ENCODE results near the gene RAB11FIP3. TPM values are rescaled to one million over a fixed set of nuclear protein-coding genes. Genes with fewer than 3 reads are reported as not detected.
"Not testable (repeated sequence)": the region's sequence is repeated elsewhere in the genome, so short reads cannot be mapped to it uniquely, and the experiment has no call there.

The RAB11FIP3 gene
- total and polyA plus RNA-seq, 8 donors: 28.1 to 64.0 (median 54.0) TPM

- TF ChIP-seq CTCF (IDR thresholded peaks at IDR 0.05): no peak
- Histone ChIP-seq H3K27me3 (no peaks in the 10 kb centered on the region), H3K27ac (peak overlapping the region; percentile 39 to 79), H3K4me3 (peak overlapping the region; percentile 77 to 99), H3K4me1 (peaks cover 18 to 46% of the 10 kb centered on the region in 2 donors), H3K9me3 (no peaks in the 10 kb centered on the region), H3K36me3 (peaks cover 0 to 16% of the 10 kb centered on the region in 2 donors)
- intact Hi-C loops (cut with DNase I): no loop called here
- ATAC-seq (peak; percentile 11), DNase-seq (peak in 1 of 4 donors; percentile 89)
Observed at GRCh38 chr16:381012-381788, 44.2 kb upstream of the RAB11FIP3 start.

- H3K4me3 ChIP-seq: peak within 1 kb of the TSS; percentile 77 to 99
- no peaks in the 10 kb centered on the region for H3K27me3 ChIP-seq
- peaks cover 18 to 46% of the 10 kb centered on the region in 2 donors for H3K4me1 ChIP-seq
- H3K9me3 ChIP-seq: no peaks in the 10 kb centered on the region
- intact Hi-C loops (cut with DNase I): no loop called here
- peak within 1 kb of the TSS; percentile 69 to 79 for H3K27ac ChIP-seq
- peak; percentile 51 for ATAC-seq
- H3K36me3 ChIP-seq: peaks cover 0 to 8% of the 10 kb centered on the region in 2 donors
- no peak for TF ChIP-seq CTCF (IDR thresholded peaks at IDR 0.05)
- peak in 2 of 4 donors; percentile 59 to 92 for DNase-seq
Observed at GRCh38 chr16:381789-382717, 43.4 kb upstream of the RAB11FIP3 start, which contains the start of gene PGAP6. Gene PGAP6, minus strand, starts transcription at chr16:381978. Its CDS starts 157 bp downstream, at chr16:381821.

- no peak for TF ChIP-seq CTCF (IDR thresholded peaks at IDR 0.05)
- Histone ChIP-seq H3K9me3 (no peaks in the 10 kb centered on the region), H3K4me1 (peaks cover 18 to 46% of the 10 kb centered on the region in 2 donors), H3K27ac (peak overlapping the region; percentile 13 to 77), H3K27me3 (no peaks in the 10 kb centered on the region), H3K4me3 (peak overlapping the region; percentile 77 to 86), H3K36me3 (no peaks in the 10 kb centered on the region)
- DNase-seq (peak in 2 of 4 donors; percentile 56 to 81), ATAC-seq (peak; percentile 24)
- intact Hi-C loops (cut with DNase I): no loop called here
Observed at GRCh38 chr16:383326-384051, 42.0 kb upstream of the RAB11FIP3 start.

GRCh38 chr16:386641-387156 lies 38.8 kb upstream of the RAB11FIP3 start:
- no peak for TF ChIP-seq CTCF (IDR thresholded peaks at IDR 0.05)
- Histone ChIP-seq H3K4me1 (peaks cover 0 to 21% of the 10 kb centered on the region in 2 donors), H3K4me3 (no peak overlapping the region), H3K27ac (no peak overlapping the region), H3K9me3 (no peaks in the 10 kb centered on the region), H3K27me3 (no peaks in the 10 kb centered on the region), H3K36me3 (no peaks in the 10 kb centered on the region)
- intact Hi-C loops (cut with DNase I): no loop called here
- ATAC-seq (no peak), DNase-seq (no peak)

- H3K27ac ChIP-seq; intact Hi-C loops (cut with DNase I); H3K9me3 ChIP-seq; DNase-seq; H3K4me3 ChIP-seq; H3K36me3 ChIP-seq; H3K27me3 ChIP-seq; ATAC-seq: not testable (repeated sequence)
- H3K4me1 ChIP-seq: peaks cover 0 to 21% of the 10 kb centered on the region in 2 donors
Observed at GRCh38 chr16:387761-388666, 37.4 kb upstream of the RAB11FIP3 start.
